SKM-1 treated with dmso at 0.1 percent for 144 hours (cell line): ENCODE results near the gene POMGNT2.

Experiments used
- DNase-seq: peaks from one replicate; lab custom pipeline; 2025; ENCODE audit not compliant: unreplicated experiment; lab: John Stamatoyannopoulos, UW

POMGNT2 gene

DNA sequence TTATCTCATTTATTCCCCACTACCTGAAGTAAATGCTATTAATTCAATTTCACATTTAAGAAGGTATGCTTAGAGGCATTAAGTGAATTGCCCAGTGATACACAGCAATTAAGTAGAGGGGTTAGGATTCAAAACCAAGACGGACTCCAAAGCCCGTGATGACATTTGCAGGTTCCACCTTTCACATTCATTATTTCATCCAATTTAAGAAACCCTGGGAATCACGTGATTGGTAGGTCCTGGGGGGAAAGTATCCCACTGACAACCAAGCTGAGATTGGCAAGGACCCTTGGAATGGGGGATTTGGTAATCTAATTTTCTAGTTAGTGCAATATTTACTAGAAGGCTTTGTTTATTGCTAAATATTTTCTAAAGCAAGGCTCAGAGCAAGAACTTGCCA is 1.8 kb downstream of the POMGNT2 start:
- no peak for DNase-seq

DNA sequence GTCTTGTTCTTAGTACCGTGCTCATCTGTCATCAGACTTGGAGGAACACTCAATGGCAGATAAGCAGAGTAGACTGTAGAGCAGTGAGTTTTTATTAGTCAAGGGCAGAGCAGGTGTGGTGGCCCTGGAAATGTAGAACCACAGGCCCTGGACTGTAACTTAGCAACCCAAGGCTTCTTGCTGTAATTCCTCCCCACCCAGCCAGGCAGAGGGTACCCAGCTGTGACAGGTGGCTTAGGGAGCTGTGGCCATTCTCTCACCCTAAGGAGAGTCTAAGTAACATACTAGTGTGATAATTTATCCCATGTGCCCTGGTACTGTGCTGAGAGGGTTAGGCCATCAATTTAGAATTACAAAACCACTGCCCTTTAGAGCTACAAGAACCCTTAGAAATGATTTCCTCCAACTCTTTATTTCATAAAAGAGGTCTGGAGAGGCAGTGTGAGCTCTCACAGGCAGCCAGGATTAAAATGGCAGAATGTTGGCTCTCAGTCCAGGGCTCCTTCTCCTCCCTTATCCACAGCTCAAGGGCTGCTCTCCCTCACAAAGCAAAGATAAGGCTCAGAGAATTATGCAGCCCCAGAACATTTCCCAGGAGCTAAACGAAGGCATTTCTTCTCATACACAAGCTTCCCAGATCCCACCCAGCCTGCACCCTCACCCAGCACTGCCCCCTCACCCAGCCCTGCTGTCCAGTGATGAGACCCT is 3.0 kb downstream of the POMGNT2 start:
- DNase-seq: no peak

DNA sequence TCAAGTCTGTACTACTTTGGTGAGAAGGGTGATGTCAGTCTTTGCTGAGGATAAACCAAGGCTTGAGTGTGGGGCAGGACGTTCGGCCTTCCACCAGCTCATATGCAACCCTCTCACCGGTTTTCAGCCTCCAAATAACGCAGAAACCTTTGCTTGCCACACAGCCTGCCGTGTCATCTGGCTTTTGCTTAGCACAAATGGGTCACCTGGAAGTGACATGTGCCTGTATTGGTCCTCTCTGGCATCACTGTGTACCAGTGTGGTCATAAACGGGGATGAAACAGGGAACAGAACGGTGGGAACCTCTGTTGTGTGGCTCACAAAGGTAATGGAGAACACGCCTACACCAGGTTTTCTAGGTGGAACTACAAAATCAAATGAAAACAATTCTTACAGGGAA is 7.1 kb downstream of the POMGNT2 start:
- no peak for DNase-seq

DNA sequence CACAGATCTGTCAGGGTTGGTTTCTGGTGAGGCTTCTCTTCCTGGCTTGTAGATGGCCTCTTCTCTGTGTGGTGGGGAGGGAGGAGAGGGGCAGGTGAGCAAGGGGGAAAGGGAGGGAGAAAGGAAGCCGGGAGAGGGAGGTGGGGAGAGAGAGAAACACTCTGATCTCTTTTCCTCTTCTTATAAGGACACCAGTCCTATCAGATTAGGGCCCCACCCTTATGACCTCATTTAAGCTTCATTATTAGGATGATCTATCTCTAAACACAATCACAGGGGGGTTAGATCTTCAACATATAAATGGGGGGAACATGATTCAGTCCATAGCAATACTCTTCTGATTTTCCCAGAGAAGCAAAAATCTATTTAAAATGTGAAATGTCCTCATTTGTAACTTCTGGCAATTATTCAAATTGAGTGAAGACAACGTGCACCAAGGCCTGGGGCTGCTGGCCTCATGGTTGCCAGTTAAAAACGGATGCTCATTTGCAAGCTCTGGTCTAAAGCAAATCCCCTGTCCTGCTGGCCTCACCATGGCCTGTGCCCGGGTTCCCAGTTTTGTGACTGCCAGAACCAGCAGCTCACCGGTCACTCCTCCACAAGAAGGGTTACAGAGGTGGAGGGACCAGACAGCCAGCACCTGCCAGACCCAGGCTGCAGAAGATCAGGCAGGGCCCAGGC is 8.3 kb downstream of the POMGNT2 start:
- DNase-seq: no peak

DNA sequence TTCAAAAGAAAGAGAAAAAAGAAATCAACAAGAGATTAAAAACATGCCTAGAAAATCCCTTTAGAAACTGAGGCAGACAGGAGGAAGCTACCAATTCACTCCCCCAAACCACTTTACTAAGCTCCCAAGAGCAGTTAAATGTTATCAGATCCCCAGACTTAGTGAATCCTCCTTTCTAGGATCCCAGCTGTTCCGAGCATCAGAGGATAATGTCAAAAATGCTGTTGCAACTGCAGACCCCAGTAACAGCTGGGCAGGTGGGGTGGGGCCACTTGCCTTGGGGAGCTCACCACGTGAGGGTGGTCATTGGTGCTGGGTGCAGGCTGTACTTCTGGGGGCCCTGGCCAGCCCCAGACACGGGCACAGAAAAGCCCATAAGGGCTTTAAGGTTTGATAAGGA is 9.1 kb downstream of the POMGNT2 start:
- no peak for DNase-seq

DNA sequence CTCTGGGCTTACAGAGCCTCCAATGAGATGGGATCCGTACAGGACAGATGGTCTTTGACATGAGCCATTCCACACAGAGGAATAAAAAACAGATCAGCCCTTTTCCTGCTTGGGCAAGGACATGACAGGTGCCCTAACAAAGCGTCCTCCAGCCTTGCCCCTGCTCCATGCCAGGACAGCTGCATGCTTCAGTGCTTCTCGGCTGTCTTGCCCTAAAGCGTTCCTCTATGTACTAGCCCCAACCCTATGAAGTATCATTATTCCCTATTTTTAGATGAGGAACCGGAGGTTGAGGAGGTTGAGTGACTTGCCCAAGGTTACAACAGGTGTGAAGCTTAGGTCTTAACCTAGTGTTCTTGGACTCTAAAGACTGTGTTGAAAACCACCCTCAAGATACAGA is 10.5 kb downstream of the POMGNT2 start:
- no peak for DNase-seq

DNA sequence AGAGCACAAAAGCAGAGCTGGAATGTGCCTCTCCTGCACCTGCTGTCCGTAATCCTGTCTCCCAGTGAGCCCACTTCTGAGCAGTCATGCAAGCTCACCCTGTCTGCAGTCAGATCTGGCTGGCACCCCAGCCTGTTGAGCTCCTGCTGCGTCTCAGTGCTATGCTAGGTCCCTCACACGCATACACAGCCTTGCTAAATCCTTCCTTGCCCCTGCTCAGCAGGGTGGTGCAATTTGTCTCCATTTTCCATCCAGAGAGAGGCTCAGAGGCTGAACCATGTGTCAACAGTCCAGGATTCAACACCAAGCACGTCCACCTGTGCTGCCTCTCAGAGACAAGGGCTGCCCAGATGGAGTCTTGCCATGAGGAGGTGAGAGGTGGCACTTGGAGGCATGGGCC is 11.0 kb downstream of the POMGNT2 start:
- no peak for DNase-seq

DNA sequence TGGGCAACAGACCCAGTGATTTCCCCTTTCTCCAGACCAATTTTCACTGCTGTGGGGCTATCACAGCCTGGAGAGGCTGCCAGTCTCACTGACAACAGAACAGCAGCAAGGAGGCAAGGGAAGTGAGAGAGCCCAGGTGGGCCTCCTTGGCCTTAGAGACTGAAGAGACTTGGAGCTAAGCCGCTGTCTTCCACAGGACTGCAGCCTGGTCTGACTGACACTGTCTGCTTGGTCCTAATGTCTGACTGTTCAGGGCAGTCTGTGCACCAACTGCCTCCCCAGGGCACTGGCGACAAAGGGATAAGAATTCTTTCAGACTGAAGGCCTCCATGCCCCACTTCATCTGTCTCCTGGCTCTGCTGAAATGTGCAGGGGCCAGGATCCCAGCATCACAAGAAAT is 11.5 kb downstream of the POMGNT2 start:
- DNase-seq: no peak

DNA sequence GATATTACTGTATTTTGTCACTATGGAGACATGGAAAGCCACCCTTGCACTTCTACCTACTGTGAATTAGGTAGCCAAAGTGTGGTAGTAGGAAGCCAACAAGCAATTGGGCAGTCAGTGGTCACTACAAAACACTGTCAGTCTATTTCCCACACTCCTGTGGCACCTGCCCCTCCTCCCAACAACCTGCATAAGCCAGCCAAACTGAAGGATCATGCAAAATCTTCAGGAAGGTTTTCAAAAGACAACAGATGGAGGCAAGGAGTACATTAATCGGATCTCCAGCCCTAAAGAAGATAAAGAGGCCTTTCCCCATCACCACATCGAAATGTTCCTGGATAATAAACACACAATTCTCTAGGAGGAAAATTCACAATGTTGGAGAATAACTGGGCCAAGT is 11.9 kb downstream of the POMGNT2 start:
- no peak for DNase-seq

DNA sequence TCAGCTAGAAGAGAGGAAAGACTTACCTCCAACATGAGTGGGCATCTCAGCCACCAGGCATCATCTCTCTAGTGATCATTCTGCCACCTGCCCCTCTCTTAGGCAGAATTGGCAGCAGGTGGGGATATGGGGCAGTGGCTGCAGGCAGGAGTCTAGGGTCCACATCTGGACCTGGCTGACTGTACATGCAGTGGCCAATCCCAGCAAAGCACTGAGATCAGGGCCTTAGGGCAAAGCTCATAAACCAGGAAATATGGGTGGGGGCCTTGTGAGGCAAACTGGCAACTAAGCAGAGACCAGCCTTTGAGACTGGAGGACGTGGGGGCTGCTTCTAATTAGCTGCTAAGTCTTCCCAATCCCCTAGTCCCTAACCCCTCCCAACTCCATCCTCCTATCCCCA is 12.9 kb downstream of the POMGNT2 start:
- DNase-seq: no peak

DNA sequence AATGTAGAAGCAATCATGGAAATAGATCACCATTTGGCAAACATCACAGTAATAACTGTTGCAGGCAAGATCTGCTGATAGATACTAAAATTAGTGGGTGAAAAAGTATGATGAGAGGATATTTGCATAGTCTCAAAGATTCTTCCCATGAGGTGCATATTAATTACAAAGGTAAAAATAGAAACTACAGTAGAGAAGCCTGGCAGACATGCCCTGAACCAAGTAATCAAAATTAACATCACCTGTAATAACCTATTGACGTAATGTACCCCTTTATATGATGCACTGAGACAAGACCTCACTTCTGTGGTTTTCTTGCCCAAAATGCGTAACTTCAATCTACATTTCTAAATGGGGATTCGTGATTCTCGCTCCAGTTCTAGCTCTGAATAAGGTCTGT is 14.4 kb downstream of the POMGNT2 start:
- DNase-seq: no peak

DNA sequence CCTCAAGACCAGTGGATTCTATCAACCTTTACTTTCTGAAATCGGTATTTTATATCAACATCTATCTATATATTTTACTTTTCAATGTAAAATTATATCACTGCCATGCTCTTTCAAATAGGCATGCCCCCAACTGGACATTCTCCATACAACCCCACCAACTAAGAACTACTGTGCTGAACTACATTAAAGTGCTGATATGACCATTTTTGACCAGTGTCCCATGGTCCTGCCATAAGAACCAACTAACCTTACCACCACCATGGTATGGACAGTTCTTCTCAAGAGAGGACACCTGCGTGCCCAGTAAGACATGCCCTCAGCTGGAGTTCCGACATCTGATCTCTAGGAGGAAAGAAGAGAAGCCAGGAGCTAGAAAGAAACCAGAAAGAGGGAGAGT is 15.6 kb downstream of the POMGNT2 start:
- DNase-seq: no peak

DNA sequence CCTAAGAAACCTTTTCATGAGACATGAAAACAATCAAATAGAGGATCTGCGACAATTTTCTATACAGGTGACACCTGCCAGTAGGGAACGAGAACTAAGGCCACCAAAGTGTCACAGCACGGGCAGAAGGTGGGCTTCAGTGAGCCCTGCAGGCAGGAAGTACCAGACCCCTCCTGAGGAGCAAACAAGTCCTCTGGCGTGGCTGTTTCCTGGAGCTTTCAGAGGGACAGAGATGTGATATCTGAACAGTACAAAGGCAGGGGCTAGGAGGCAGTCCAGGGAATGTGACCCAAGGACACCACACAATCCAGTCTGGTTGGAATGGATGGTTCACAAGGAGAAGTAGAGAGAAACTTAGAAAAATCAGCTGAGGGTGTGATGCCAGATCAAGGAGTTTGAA is 16.8 kb downstream of the POMGNT2 start:
- no peak for DNase-seq

DNA sequence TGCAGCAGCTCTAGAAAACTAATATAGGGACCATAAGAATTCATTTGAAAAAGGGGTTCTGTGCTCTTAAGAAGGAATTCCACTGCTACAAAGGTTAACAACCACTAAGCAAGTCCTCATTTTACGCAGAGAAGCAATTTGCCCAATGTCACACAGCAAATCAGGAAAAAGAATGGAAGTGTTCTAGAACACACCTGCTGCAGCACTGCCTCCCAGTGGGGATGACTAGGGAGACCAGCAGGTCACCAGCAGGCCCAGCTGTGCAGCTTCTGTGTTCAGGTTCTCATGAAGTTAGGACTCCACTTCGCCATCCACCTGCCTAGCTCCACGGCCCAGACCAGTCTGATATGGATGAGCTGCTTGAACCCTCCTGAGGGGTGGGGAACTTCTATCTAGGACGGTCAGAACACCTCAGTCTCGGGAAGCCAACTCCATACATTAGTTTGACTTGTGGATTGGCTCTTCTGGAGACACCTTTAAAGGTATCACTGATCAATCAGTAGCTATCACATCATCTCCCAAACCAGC is 18.6 kb downstream of the POMGNT2 start:
- DNase-seq: no peak

DNA sequence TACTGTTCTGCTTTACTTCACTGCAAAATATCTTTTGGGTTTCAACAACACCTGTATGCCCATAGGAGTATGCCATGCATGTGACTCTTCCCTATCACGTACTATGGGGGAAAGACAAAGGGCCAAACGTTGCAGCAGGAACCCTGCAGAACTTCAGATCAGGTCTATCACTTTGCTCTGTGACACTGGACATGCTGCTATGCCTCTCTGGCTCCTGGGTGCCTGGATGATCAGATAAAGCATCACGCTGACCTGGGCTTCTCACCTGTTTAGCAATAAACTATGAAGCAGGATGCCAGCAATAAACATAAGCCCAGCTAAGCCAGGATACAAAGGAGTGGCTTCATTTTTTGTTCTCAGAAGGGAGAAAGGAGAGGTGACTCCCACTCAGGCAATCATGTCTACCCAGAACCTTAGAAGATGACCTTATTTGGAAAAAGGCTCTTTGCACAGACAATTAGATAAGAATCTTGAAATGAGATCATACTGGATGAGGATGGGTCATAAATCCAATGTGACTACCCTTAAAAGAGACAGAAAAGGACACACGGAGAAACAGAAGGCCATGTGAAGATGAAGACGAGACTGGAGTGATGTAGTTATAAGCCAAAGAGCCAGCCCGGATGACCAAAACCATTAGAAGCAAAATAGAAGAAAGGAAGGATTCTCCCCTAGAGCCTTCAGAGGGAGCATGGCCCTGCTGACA is 19.3 kb downstream of the POMGNT2 start:
- DNase-seq: no peak

DNA sequence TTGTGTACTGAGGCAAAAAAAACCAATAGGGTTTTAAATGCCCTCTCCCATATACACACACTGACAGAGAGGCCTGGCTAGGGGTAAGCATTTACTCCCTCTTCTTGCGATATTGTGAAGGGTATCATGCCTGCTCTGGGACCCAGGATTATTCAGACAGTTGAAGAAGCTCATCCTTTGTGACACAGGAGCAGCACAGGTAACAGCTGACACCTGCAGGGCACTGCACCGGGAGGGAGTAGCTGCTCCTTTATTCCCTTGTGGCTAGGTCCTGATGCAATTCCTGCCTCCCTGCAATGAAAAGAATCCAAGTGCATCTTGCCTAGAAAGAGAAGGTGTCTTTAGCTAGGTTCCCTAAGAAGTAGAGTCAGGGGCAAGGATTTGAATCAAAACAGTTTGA is 23.4 kb downstream of the POMGNT2 start:
- no peak for DNase-seq

DNA sequence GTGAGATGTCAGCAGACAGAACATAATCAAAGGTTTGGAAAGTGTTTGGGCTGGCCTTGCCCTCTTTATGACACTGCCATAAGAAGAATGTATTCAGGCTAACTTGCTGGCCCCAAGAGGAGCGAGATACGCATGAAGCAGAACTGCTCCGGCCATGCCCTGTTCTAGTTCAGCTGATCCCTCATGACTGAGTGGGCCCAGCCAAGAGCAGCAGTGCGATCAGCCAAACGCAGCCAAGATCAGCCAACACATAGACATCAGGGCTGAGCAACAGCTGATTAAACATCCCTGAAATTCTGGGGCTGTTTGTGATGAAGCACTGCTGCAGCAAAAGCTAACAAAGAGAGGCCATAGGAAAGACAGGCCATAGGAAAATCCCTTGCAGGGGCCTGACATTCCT is 24.1 kb downstream of the POMGNT2 start:
- DNase-seq: no peak

DNA sequence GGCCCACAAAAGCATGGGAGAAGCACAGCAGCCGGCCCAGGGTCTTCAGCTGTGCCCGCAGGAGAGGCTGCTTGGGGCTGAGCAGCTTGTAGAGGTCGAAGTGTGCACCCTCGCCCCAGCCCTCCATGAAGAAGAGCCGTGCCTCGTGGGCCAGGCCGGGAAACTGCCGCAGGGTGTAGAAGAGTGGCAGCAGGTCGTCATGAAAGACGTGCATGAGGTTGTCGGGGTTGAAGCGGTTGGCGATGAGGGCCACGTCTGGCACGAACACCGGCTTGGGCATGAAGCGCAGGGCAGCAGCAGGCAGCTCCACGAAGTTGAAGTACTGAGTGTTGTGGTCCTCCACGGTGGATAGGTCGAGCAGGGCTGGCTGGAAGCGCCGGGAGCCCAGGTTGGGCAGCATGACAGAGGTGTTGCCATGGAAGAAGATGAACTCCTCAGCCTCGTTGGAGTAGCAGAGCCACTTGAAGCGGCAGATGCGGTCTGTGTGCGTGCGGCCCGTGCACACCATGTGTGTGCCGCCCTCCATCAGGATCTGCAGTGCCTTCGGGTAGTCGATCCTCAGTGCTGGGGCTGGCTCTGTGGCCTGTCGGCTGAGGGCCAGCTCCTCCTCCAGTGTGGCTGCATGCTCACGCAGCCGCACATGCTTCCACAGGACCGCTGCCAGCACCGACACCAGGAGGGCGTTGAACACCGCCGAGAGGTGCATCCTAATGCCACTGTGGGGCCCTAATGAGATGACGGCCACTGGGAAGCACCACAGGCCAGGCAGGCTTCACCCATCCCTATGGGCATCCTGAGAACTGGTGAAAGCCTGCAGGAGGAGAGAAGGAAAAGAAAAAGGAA is 24.9 kb downstream of the POMGNT2 start:
- DNase-seq: no peak

DNA sequence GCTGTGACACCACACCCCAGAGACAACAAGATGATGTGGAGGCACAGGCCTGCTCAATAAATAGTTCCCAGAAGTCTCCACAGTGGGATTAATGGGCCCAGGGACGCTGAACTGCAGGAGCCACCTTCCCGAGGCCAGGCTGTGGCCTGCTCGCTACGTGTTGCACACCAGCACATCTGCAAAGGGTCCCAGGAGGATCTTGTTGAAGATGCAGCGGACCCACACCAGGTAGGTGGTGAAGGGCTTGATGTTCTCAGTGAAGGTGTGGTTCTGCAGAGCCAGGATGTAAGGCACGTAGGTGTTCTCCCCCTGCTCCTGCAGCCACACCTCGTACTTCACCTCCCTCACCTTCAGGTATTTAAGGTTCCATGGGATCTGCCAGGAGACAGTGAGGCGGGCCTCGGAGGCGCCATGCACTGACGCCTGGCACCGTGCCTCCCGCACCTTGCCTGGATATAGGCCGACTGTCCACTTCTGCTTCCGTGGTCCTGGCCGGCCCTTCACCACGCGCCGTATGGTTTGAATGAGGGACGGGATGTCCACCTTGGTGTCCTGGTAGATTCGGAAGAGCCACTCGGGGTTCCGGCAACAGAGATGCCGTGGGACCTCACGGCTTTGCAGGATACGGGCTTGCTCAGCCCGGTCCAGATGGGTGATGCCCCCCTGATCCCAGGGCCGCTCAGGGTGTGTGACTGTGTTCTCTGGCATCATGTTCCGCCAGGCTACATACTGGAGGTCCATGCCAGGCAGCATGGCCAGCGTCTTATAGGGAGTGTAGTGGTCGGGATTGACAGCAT is 26.1 kb downstream of the POMGNT2 start:
- no peak for DNase-seq

DNA sequence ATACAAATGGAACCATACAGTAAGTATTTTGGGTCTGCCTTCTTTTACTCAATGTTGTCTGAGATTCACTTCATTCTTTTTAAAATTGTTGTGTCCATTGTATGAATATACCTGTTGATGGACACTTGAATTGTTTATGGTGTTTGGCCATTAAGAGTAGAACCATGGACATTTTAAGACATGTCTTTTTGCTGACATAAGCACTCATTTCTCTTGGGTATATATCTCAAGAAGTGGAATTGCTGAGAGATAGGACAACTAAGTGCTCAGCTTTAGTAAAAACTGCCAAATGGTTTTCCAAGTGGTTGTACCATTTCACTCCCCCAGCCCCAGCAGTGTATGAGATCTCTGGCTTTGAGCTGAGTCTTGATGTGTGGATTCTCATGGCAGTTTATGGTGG is 28.2 kb downstream of the POMGNT2 start:
- DNase-seq: no peak
